Body of pancreas (tissue), 4 donors: ENCODE results near the gene APOL1.

ENCODE experiments used
- CTCF ChIP-seq, 7 experiments: fragments of 450-650 bp in 4 of 7; fragments of 200-600 bp in 3 of 7; sonication (generic) in 3 of 7; IDR thresholded peaks; one replicate each; pipeline ENCODE4 v1.5.1; 2016 to 2019; ENCODE audit warnings: antibody characterized with exemption in 7 of 7
- POLR2A ChIP-seq, 3 donors: fragments of 450-650 bp; IDR thresholded peaks; one replicate each; pipeline ENCODE4 v1.6.1; 2016; ENCODE audit warnings: antibody characterized with exemption in 3 of 3, mild to moderate bottlenecking in 2 of 3

GRCh38 chr22:36306227-36306626 is 53.3 kb downstream of the APOL1 start:
- TF ChIP-seq CTCF (IDR thresholded peaks at IDR 0.05) (no peak), POLR2A (IDR thresholded peaks at IDR 0.05) (no peak)
